ENCODE results near the gene STX8.

DNA sequence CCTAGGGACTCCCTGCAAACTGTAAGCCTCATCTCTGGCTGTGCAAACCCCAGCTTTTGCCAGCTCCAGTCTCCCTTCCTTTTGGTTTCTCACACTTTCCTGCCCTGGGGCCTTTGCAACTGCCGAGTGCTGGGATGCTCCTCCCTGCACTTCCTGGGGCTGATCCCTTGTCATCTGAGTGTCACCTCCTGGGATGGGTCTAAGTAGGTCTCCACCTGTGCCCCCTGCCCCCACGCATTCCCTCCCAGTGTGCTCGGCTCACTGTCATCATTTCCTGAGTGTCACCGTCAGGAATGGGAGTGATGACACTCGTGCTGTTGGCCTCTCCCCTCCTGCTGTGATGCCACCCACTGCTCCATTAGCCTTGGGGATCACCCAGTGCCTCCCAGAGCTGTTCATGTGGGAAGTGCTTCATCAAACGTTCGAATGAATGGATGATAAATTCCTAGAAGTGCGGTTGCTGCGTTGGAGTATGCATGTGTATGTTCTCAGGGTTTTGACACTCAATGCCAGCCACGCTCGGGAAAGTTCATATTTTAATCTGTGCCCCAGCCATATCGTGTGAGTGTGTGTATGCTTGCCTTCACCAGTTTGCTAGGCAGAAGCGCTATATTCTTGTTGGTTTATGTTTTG, 364.4 kb downstream of the STX8 start:
- no peak for TF ChIP-seq POLR2AphosphoS5 (IDR thresholded peaks at IDR 0.05; ENCODE audit: low read depth, low read length)
- no peak for TF ChIP-seq POLR2A (IDR thresholded peaks at IDR 0.05; ENCODE audit: low read depth, low read length)

All from GM12892 (cell line).